ENCODE results near the gene RAB30. TPM values are rescaled to one million over a fixed set of nuclear protein-coding genes. Genes with fewer than 3 reads are reported as not detected.

The RAB30 gene
- total RNA-seq, 1 donor from 2014 or later: 12.3 TPM

GRCh38 chr11:83072350-83073242 lies 899 bp upstream of the RAB30 start:
- Mint-ChIP-seq H3K36me3 (peaks cover 13% of the 10 kb centered on the region), H3K9me3 (no peaks in the 10 kb centered on the region), H3K4me1 (peaks cover 28% of the 10 kb centered on the region), H3K27ac (no peak overlapping the region), H3K4me3 (no peak overlapping the region), H3K27me3 (ENCODE audit: insufficient read depth, low read depth) (peaks cover under 1% of the 10 kb centered on the region)
- peak; percentile 11 for DNase-seq (ENCODE audit: low spot score)
- Histone ChIP-seq H3K79me2 (ENCODE audit: low read depth) (peaks cover 42% of the 10 kb centered on the region), H3K27me3 (peaks cover 17% of the 10 kb centered on the region), H2AFZ (replicated peaks) (peak overlapping the region; percentile 81), H4K20me1 (ENCODE audit: low read depth) (no peaks in the 10 kb centered on the region), H3F3A (ENCODE audit: low read depth) (peaks cover 8% of the 10 kb centered on the region), H3K4me1 (peaks cover 18% of the 10 kb centered on the region), H3K4me3 (peak overlapping the region; percentile 93), H3K9me3 (ENCODE audit: low read depth) (no peaks in the 10 kb centered on the region), H3K36me3 (peaks cover 7% of the 10 kb centered on the region), H3K4me2 (peak overlapping the region; percentile 93), H3K27ac (peak overlapping the region; percentile 82), H3K9ac (peak overlapping the region; percentile 99)
- TF ChIP-seq, protein P1, sequence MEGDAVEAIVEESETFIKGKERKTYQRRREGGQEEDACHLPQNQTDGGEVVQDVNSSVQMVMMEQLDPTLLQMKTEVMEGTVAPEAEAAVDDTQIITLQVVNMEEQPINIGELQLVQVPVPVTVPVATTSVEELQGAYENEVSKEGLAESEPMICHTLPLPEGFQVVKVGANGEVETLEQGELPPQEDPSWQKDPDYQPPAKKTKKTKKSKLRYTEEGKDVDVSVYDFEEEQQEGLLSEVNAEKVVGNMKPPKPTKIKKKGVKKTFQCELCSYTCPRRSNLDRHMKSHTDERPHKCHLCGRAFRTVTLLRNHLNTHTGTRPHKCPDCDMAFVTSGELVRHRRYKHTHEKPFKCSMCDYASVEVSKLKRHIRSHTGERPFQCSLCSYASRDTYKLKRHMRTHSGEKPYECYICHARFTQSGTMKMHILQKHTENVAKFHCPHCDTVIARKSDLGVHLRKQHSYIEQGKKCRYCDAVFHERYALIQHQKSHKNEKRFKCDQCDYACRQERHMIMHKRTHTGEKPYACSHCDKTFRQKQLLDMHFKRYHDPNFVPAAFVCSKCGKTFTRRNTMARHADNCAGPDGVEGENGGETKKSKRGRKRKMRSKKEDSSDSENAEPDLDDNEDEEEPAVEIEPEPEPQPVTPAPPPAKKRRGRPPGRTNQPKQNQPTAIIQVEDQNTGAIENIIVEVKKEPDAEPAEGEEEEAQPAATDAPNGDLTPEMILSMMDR (IDR thresholded peaks at IDR 0.05): no peak
- TF ChIP-seq EZH2phosphoT487 (IDR thresholded peaks at IDR 0.05): no peak
- TF ChIP-seq EZH2 (IDR thresholded peaks at IDR 0.05): no peak

DNA sequence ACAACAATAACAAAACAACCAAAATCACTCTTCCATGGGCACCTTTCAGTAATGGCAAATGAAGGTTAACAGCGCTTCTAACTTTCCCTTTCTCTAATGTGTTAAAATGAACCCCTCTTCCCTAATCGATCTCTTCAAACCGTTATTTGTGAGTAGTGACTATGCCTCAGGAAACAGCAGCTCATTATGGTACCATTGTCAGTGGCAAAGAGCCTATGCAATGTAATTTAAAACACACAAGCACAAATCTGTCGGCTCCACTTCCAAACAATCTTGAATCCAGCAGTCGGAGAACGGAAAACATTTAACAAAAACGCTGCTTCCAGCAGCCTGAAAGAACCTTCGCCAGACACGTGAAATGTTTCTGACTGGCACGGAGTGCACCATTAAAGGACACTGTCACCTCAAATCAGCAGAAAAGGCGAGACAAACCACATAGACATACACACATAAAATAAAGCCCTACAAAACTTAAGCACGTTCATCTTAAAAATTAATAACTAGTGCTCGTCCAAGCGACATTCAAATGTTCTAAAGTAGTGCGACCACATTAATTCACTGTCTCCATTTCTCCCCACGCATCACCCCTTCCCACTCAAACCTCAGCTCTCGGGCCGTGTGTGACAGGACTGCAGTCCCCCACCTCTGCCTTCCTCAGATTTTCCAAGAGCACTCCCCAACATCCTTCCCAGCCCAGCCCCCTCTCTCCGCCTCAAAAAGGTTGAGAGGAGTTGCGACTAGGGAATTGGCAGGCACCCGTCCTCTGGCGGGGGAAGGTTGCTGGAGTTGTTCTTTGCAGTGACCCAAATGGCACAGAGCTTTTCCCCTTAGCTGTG lies 748 bp downstream of the RAB30 start:
- Histone ChIP-seq H4K20me1 (ENCODE audit: low read depth) (no peaks in the 10 kb centered on the region), H2AFZ (replicated peaks) (peak overlapping the region; percentile 85), H3K27ac (no peak overlapping the region), H3K4me2 (peak overlapping the region; percentile 85), H3K9me3 (ENCODE audit: low read depth) (no peaks in the 10 kb centered on the region), H3K27me3 (peaks cover 17% of the 10 kb centered on the region), H3K36me3 (peaks cover 7% of the 10 kb centered on the region), H3K4me1 (peaks cover 18% of the 10 kb centered on the region), H3K9ac (peak overlapping the region; percentile 67), H3K4me3 (peak overlapping the region; percentile 93), H3F3A (ENCODE audit: low read depth) (peaks cover 8% of the 10 kb centered on the region), H3K79me2 (ENCODE audit: low read depth) (peaks cover 39% of the 10 kb centered on the region)
- Mint-ChIP-seq H3K4me3 (no peak overlapping the region), H3K4me1 (peaks cover 28% of the 10 kb centered on the region), H3K27ac (no peak overlapping the region), H3K27me3 (ENCODE audit: insufficient read depth, low read depth) (peaks cover 3% of the 10 kb centered on the region), H3K36me3 (peaks cover 16% of the 10 kb centered on the region), H3K9me3 (peaks cover 2% of the 10 kb centered on the region)
- TF ChIP-seq EZH2 (IDR thresholded peaks at IDR 0.05) (peak; percentile 55), EZH2phosphoT487 (IDR thresholded peaks at IDR 0.05) (no peak)
- TF ChIP-seq, protein P1 (IDR thresholded peaks at IDR 0.05): no peak
- DNase-seq (ENCODE audit: low spot score): peak; percentile 60

- Mint-ChIP-seq H3K36me3 (peaks cover 14% of the 10 kb centered on the region), H3K27me3 (ENCODE audit: insufficient read depth, low read depth) (peaks cover 3% of the 10 kb centered on the region), H3K9me3 (peaks cover 2% of the 10 kb centered on the region), H3K27ac (no peak overlapping the region), H3K4me1 (peaks cover 28% of the 10 kb centered on the region), H3K4me3 (no peak overlapping the region)
- Histone ChIP-seq H3K4me1 (peaks cover 18% of the 10 kb centered on the region), H3K4me2 (peak overlapping the region; percentile 85), H3K36me3 (peaks cover 7% of the 10 kb centered on the region), H3K4me3 (peak overlapping the region; percentile 93), H3K79me2 (ENCODE audit: low read depth) (peaks cover 35% of the 10 kb centered on the region), H3K9me3 (ENCODE audit: low read depth) (no peaks in the 10 kb centered on the region), H4K20me1 (ENCODE audit: low read depth) (no peaks in the 10 kb centered on the region), H2AFZ (replicated peaks) (no peak overlapping the region), H3K27ac (no peak overlapping the region), H3F3A (ENCODE audit: low read depth) (peaks cover 8% of the 10 kb centered on the region), H3K27me3 (peaks cover 17% of the 10 kb centered on the region), H3K9ac (no peak overlapping the region)
- DNase-seq (ENCODE audit: low spot score): peak; percentile 44
- TF ChIP-seq EZH2phosphoT487 (IDR thresholded peaks at IDR 0.05) (no peak), EZH2 (IDR thresholded peaks at IDR 0.05) (no peak)
- TF ChIP-seq, protein P1 (IDR thresholded peaks at IDR 0.05): no peak
These were observed 1.5 kb downstream of the RAB30 start for GRCh38 chr11:83070044-83070701.

Data from neural progenitor cell (in vitro differentiated cells).